Mammary epithelial cell (primary cell): ENCODE results near the gene NPAS4.
"Not testable (repeated sequence)": the region's sequence is repeated elsewhere in the genome, so short reads cannot be mapped to it uniquely, and the experiment has no call there.

Experiments
- CTCF ChIP-seq, 2 donors: IDR thresholded peaks in 1 of 2; conservative IDR thresholded peaks in 1 of 2; 2 replicates each; pipeline ENCODE4 v1.5.1; 2011 to 2012; ENCODE audit warnings: inconsistent platforms in 2 of 2, low read length in 2 of 2, mild to moderate bottlenecking in 2 of 2, control low read depth in 1 of 2, low read depth in 1 of 2; ENCODE audit not compliant: insufficient read depth in 1 of 2; ENCODE audit errors: extremely low read depth in 1 of 2
- EZH2 ChIP-seq: IDR thresholded peaks from 2 replicates; pipeline ENCODE4 v1.6.1; 2012; ENCODE audit warnings: low read length, inconsistent platforms, borderline replicate concordance

DNA sequence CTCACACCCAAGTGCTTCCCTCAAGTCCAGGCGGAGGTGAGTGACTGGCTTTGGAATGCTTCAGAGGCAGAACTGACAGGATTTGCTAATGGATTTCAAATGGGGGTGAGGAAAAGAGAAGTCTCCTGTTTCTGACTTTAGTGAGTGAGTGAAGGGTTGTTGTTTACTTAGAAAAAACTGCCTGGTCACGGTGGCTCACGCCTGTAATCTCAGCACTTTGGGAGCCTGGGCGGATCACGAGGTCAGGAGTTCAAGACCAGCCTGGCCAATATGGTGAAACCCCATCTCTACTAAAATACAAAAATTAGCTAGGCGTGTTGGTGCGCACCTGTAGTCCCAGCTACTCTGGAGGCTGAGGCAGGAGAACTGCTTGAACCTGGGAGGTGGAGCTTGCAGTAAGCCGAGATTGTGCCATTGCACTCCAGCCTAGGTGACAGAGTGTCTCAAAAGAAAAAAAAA, 11.1 kb downstream of the NPAS4 start:
- not testable (repeated sequence) for TF ChIP-seq CTCF (conservative IDR thresholded peaks at IDR 0.05 in 1 of 2, IDR thresholded peaks at IDR 0.05 in 1 of 2; ENCODE audit: extremely low read depth in 1 of 2, insufficient read depth in 1 of 2, low read depth in 1 of 2, low read length in 2 of 2); EZH2
